Effector memory CD4-positive, alpha-beta T cell (primary cell): ENCODE results near the gene EML4.

Source experiments
- DNase-seq, 3 donors: peaks; one replicate each; pipeline ENCODE4 v3.0.0-alpha.2; 2020
- H3K27ac ChIP-seq: 2 replicates; pipeline ENCODE4 v1.7.0; 2013; ENCODE audit warnings: mild to moderate bottlenecking, low read length, moderate library complexity; ENCODE audit not compliant: insufficient read depth, poor library complexity, severe bottlenecking
- H3K27me3 ChIP-seq: replicated peaks from 2 replicates; pipeline ENCODE4 v1.7.0; 2013; ENCODE audit warnings: mild to moderate bottlenecking, low read length; ENCODE audit not compliant: insufficient read depth, control insufficient read depth, poor library complexity, severe bottlenecking
- H3K36me3 ChIP-seq: 2 replicates; pipeline ENCODE4 v1.7.0; 2013; ENCODE audit warnings: mild to moderate bottlenecking, low read length, moderate library complexity; ENCODE audit not compliant: control insufficient read depth, insufficient read depth
- H3K4me1 ChIP-seq: 2 replicates; pipeline ENCODE4 v1.7.0; 2013; ENCODE audit warnings: low read length, mild to moderate bottlenecking; ENCODE audit not compliant: control insufficient read depth, insufficient read depth, poor library complexity, severe bottlenecking
- H3K4me3 ChIP-seq: 2 replicates; pipeline ENCODE4 v1.7.0; 2013; ENCODE audit warnings: low read length, low read depth, mild to moderate bottlenecking; ENCODE audit not compliant: insufficient read depth, poor library complexity, severe bottlenecking
- H3K9me3 ChIP-seq: 2 replicates; pipeline ENCODE4 v1.7.0; 2013; ENCODE audit warnings: mild to moderate bottlenecking, low read length, moderate library complexity; ENCODE audit not compliant: control insufficient read depth

The EML4 gene

GRCh38 chr2:42324244-42324643 is 155.1 kb downstream of the EML4 start:
- no peaks in the 10 kb centered on the region for H3K4me1 ChIP-seq
- no peaks in the 10 kb centered on the region for H3K9me3 ChIP-seq
- no peak overlapping the region for H3K4me3 ChIP-seq
- no peaks in the 10 kb centered on the region for H3K27me3 ChIP-seq
- H3K36me3 ChIP-seq, result peaks cover 37% of the 10 kb centered on the region
- H3K27ac ChIP-seq, result no peak overlapping the region
- DNase-seq, result no peak

GRCh38 chr2:42324949-42325348 is 155.8 kb downstream of the EML4 start:
- no peak overlapping the region for H3K4me3 ChIP-seq
- H3K36me3 ChIP-seq, result peaks cover 41% of the 10 kb centered on the region
- no peak for DNase-seq
- no peaks in the 10 kb centered on the region for H3K27me3 ChIP-seq
- H3K9me3 ChIP-seq, result no peaks in the 10 kb centered on the region
- no peaks in the 10 kb centered on the region for H3K4me1 ChIP-seq
- no peak overlapping the region for H3K27ac ChIP-seq

GRCh38 chr2:42325609-42326008 is 156.5 kb downstream of the EML4 start:
- H3K4me1 ChIP-seq, result no peaks in the 10 kb centered on the region
- H3K9me3 ChIP-seq, result no peaks in the 10 kb centered on the region
- H3K4me3 ChIP-seq, result no peak overlapping the region
- no peak for DNase-seq
- no peaks in the 10 kb centered on the region for H3K27me3 ChIP-seq
- H3K36me3 ChIP-seq, result peaks cover 48% of the 10 kb centered on the region
- H3K27ac ChIP-seq, result no peak overlapping the region

- no peak overlapping the region for H3K27ac ChIP-seq
- H3K36me3 ChIP-seq, result peaks cover 62% of the 10 kb centered on the region
- no peaks in the 10 kb centered on the region for H3K27me3 ChIP-seq
- no peak for DNase-seq
- no peaks in the 10 kb centered on the region for H3K4me1 ChIP-seq
- no peak overlapping the region for H3K4me3 ChIP-seq
- H3K9me3 ChIP-seq, result no peaks in the 10 kb centered on the region
Observed at GRCh38 chr2:42327125-42327524, 158.0 kb downstream of the EML4 start.

- Histone ChIP-seq H3K4me1 (no peaks in the 10 kb centered on the region), H3K27ac (no peak overlapping the region), H3K27me3 (no peaks in the 10 kb centered on the region), H3K4me3 (no peak overlapping the region), H3K9me3 (no peaks in the 10 kb centered on the region), H3K36me3 (peaks cover 74% of the 10 kb centered on the region)
- no peak for DNase-seq
Observed at GRCh38 chr2:42328148-42328833, 159.1 kb downstream of the EML4 start.

GRCh38 chr2:42328923-42329322 is 159.8 kb downstream of the EML4 start:
- H3K4me1 ChIP-seq, result no peaks in the 10 kb centered on the region
- no peaks in the 10 kb centered on the region for H3K9me3 ChIP-seq
- H3K27me3 ChIP-seq, result no peaks in the 10 kb centered on the region
- no peak for DNase-seq
- peaks cover 78% of the 10 kb centered on the region for H3K36me3 ChIP-seq
- H3K27ac ChIP-seq, result no peak overlapping the region
- no peak overlapping the region for H3K4me3 ChIP-seq

- Histone ChIP-seq H3K27ac (no peak overlapping the region), H3K9me3 (no peaks in the 10 kb centered on the region), H3K4me1 (no peaks in the 10 kb centered on the region), H3K4me3 (no peak overlapping the region), H3K36me3 (peaks cover 78% of the 10 kb centered on the region), H3K27me3 (no peaks in the 10 kb centered on the region)
- no peak for DNase-seq
Observed at GRCh38 chr2:42329736-42330135, 160.6 kb downstream of the EML4 start.

- Histone ChIP-seq H3K4me3 (no peak overlapping the region), H3K27ac (no peak overlapping the region), H3K4me1 (no peaks in the 10 kb centered on the region), H3K36me3 (peaks cover 76% of the 10 kb centered on the region), H3K9me3 (no peaks in the 10 kb centered on the region), H3K27me3 (no peaks in the 10 kb centered on the region)
- no peak for DNase-seq
Observed at GRCh38 chr2:42331569-42332284, 162.6 kb downstream of the EML4 start.

- DNase-seq, result no peak
- Histone ChIP-seq H3K27me3 (no peaks in the 10 kb centered on the region), H3K4me3 (no peak overlapping the region), H3K9me3 (no peaks in the 10 kb centered on the region), H3K36me3 (peaks cover 69% of the 10 kb centered on the region), H3K4me1 (no peaks in the 10 kb centered on the region), H3K27ac (no peak overlapping the region)
Observed at GRCh38 chr2:42332575-42332974, 163.4 kb downstream of the EML4 start.

- peaks cover 74% of the 10 kb centered on the region for H3K36me3 ChIP-seq
- no peaks in the 10 kb centered on the region for H3K27me3 ChIP-seq
- DNase-seq, result no peak
- no peak overlapping the region for H3K27ac ChIP-seq
- no peaks in the 10 kb centered on the region for H3K4me1 ChIP-seq
- no peak overlapping the region for H3K4me3 ChIP-seq
- no peaks in the 10 kb centered on the region for H3K9me3 ChIP-seq
Observed at GRCh38 chr2:42333579-42333978, 164.4 kb downstream of the EML4 start.
